NOMO-1 treated with DMSO at 0.1 percent for 48 hours (cell line): Measurements from ENCODE around the gene HSPB8.

Source experiments
- DNase-seq: peaks from one replicate; lab custom pipeline; 2025; ENCODE audit not compliant: unreplicated experiment; lab: John Stamatoyannopoulos, UW

Gene HSPB8, protein sequence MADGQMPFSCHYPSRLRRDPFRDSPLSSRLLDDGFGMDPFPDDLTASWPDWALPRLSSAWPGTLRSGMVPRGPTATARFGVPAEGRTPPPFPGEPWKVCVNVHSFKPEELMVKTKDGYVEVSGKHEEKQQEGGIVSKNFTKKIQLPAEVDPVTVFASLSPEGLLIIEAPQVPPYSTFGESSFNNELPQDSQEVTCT

DNA sequence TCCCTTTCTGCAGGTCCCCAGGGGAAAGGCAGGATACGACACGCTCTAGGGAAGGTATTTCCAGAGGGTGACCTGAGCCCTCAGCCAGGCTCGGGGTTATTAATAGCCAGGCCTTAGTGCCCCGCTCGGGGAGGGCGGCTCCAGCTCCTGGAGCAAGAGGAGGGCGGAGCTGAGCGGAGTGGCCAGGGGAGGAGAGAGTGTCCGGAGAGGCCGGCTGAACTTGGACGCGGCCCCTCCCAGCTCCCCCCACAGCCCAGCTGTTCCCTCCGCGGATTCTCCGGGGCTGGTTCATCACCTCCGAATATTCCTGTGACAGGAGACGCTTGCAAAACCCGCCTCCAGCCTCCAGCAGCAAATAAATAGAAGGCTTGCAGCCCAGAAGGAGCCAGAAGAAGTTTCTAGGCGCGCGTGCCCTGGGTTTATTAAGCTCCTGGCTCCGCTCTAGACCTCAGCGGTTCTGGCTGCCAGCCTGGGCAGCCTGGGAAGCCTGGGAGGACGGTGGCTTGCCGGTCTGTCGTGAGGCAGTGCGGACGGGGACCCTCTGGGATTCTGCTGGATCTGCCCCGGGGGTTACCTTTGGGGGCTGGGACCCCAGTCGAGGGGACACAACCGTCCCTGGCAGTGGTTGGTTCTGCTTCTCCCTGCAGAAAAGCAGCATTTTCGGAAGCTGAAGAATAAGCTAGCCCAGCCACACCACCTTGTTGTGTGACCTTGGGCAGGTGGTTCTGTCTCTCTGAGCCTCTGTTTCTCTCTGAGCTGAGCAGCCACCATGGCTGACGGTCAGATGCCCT, at the start of gene HSPB8:
Gene HSPB8, plus strand, starts transcription at position 388 of the 791 bp plus-strand sequence. Its CDS starts 382 bp downstream, at position 770.
- DNase-seq = no peak

DNA sequence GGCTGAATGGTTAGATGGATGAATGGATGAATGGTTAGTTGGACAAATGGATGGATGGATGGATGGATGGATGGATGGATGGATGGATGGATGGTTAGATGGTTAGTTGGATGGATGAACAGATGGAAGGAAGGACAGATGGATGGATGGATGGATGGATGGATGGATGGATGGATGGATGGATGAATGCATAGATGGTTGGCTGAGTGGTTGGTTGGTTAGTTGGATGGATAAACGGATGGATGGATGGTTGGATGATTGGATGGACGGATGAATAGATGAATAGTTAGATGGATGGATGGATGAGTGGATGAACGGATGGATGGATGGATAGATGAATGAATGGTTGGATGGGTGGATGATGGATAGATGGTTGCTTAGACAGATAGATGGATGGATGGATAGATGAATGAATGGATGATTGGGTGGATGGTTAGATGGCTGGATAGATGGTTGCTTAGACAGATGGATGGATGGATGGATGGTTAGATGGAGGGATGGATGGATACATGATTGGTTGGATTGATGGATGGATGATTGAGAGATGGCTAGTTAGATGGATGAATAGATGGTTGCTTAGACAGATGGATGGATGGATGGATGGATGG, 48.8 kb upstream of the HSPB8 start:
- no peak for DNase-seq

DNA sequence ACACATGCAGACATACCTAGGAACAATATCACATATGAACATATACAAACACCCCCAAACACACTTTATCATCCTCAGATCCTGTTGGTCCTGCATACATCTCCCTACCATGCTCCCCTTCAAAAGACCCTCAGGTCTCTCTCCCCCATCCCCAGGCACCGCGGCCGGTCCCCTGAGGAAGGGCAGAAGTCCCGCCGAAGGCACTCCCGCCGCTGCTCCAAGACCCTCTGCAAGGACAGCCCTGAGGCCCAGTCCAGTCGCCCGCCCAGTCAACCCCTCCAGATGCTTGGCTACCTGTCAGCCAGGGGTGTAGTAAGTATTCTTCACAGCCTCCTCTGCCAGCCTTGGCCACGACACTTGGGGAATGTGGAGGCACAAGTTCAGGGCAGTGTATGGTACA, 48.2 kb upstream of the HSPB8 start:
- DNase-seq = no peak

DNA sequence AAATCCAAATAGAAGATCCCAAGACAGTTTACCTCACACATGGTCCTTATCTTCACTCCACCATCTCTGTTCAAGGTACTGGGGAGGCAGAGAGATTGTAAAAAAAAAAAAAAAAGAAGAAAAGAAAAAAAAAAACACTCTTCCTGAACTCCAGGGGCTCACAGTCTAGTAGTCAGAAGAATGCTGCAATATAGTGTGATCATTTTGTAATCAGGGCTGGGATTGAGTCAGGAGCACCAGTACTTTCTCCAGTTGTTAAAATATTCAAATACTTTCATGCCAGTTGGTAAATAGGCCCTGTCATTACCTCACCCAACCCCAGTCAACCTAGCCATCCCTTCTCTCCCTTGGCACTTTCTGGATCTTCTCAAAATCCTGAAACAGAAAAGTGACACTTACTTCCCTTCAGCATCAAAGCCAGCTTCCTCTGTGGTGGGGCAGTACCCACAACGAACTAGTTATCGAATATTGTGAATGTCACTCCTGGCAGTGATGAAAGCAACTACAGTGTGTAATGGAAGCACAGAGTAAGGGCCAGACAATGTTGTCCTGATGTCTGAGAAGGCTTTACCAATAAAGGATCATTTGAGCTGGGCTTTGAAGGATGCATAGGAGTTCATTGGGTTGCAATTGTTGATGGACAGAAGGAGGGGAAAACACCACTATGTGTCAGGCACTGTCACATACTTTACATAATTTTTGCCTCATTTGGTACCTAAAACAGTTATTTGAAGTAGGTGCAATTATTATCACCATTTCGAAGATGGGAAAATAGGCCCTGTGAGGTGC, 44.3 kb upstream of the HSPB8 start:
- DNase-seq = no peak

DNA sequence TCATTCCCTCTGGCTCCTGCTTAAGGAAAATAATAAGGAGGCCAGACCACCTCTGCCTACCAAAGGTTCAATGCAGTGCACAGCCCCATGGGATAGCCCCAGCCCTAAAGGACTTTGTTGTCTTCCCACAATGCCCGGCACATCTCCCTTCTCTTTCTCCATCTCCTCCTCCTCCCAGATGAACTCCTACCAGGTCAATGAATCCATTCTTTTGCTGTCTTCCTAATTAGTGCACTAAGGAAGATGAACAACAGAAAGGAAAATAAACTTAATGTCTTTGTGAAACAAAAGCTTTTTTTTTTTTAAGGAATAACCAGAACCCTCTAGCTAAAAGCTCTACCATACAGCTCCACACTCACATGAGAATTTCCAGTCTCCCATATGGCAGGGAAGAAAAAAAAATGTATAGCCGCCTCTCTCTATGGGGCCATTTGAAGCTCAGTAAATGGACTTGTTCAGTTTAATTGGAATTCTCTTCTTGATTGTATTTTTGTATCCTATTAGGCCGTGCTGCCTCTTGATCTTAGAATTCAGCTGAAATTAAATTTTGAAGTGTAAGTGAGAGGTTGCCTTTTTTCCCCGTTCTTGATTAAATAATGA, 41.8 kb upstream of the HSPB8 start:
- no peak for DNase-seq

DNA sequence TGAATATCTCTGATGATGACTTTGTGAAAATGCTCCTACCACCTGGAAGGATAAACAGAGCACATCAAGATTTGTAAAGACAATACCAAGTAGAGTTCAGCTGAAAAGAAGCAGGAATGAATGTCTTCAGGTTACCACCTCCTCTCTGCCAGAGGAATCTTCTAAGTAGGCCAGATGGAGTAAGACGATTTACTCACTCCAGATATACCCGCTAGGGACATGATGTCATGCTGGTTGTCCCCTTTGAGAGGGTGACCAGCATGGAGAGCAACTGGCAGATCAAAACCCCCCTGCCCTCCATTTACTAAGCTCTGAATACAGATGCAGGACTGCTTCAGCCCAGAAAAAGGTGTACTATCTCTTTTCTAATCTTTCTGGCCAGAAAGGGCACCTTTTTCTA, 39.3 kb upstream of the HSPB8 start:
- DNase-seq = no peak

DNA sequence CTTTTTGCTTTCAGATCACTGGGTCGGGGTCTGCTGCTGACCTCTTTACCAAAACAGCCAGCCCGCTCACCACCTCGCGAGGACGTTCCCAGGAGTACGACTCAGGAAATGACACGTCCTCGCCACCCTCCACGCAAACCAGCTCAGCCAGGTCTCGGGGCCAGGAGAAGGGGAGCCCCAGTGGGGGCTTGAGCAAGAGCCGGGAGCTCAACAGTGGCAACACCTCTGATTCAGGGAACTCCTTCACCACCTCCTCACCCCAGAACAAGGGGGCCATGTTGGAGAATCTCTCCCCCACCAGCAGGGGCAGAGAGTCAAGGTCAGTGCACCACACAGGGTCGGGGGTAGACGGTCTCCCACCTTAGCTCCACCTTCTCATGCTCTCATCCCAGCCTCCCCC, 33.4 kb upstream of the HSPB8 start:
- DNase-seq = no peak

DNA sequence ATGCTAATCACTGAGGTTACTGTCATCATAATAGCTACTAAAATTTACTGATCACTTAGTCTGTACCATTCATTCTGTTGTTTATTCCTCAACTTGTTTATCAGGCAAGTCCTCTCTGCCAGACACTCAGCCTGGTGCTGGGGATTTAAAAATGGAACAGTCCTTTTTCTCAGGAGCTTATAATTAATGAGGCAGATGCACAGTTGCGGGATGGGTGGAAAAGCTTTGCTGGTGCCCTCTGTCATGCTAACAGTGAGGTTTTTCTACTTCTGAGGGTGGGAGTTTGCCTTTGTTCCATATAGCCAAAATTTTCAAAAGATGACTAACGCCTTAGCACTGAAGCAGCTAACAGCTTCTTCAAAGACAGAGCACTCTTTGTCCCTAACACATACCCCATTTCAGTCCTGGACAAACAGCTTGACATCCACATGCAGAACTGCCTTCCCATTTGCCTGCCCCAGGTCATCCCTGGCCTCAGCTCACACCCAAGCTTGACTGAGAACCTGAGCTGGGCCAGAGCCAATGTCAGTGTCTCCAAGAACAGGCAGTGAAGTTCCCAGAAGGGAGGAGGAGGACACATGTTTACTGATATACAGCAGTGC, 30.8 kb upstream of the HSPB8 start:
- no peak for DNase-seq

DNA sequence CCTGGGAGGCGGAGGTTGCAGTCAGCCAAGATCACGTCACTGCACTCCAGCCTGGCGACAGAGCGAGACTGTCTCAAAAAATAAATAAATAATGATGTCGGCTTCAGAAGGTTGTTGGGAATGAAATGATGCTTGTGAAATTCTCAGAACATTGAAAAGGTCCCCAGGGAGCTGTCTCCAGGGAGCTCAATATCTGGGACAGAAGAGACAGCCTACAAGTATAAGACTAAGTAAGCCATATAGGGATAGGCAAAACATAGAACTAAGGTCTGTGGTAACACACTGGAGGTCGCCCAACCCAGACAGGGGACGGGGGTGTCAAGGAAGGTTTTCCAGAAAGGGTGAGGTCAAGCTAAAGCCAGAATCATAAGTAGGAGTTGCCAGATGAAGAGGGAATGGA, 29.5 kb upstream of the HSPB8 start:
- no peak for DNase-seq

DNA sequence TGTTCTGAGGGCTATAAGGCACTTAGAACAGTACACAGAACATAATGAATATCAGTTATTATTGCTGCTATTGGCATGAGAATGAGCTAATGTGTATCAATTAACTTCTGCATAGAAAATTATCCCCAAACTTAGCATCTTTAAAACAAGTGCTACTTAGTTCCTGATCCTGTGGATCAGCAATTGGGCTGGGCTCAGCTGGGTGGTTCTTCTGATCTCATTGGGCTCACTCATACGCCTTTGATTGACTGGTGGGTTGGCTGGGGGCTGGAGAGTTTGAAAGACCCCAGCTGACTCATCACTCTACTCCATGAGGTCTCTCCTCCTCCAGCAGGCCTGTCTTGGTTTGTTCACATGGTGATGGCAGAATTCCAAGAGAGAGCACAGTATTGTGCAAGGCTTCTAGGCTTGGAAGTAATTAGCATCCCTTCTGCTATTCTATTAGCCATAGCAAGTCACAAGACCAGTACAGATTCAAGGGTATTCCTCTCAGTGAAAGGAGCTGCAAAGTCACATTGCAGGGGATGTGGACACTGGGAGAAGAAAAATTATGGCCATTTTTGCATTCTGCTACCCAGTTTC, 27.2 kb upstream of the HSPB8 start:
- DNase-seq = no peak

DNA sequence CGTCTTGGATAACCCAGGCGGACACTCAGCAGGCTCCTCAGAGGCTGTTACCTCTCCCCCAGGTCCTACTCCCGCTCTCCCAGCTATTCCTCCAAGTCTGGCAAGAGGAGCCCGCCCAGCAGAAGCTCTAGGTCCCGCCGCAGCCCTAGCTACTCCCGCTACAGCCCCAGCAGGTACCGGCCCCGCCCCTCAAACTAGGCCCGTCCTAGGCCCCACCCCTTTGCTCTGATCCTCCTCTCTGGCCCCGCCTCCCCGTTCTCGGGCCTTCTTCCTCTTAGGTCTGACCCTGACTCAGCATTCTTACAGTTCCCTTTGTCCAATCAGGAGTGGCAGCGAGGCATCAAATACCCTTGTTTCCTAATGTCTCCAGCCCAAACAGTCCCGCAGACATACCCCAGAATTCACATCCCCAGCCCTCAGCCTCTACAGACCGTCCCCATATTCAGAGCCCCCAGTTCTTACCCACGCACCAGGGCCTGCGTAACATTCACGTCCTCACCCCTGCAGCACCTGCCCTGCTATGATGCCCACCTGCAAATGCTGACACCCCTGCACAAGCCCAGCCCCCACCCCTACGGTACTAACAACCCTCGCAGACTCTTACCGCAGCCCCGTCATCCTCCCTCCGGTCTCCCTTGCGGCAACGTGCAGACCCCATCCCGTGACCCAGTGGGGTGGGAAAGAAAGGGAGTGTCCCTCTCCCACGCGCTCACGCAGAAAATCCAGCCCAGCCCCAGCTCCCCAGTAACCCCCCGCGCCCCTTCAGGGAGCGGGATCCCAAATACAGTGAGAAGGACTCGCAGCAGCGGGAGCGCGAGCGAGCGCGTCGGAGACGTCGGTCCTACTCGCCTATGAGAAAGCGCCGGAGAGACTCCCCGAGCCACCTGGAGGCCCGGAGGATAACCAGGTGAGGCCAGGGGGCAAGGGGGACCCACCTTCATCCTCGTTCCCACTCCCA, 25.0 kb upstream of the HSPB8 start:
- DNase-seq = peak; percentile 3

DNA sequence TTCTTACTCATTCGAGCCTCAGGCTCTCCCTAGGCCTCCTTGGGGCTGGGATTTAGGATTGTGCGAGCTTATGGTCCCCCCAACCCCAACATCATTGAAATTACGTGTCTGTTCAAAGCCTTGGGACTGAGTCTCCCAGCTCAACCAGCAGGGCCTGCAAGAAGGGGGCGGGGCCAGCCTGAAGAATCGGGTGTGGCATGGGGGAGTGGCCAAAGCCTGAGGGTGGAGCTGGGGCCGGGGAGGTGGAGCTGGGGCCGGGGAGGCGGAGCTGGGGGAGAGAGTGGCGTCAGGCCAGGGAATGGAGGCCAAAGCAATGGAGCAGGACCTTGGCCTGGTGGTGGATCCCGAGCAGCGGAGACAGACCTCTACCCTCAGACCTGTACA, 24.3 kb upstream of the HSPB8 start:
- DNase-seq = no peak

DNA sequence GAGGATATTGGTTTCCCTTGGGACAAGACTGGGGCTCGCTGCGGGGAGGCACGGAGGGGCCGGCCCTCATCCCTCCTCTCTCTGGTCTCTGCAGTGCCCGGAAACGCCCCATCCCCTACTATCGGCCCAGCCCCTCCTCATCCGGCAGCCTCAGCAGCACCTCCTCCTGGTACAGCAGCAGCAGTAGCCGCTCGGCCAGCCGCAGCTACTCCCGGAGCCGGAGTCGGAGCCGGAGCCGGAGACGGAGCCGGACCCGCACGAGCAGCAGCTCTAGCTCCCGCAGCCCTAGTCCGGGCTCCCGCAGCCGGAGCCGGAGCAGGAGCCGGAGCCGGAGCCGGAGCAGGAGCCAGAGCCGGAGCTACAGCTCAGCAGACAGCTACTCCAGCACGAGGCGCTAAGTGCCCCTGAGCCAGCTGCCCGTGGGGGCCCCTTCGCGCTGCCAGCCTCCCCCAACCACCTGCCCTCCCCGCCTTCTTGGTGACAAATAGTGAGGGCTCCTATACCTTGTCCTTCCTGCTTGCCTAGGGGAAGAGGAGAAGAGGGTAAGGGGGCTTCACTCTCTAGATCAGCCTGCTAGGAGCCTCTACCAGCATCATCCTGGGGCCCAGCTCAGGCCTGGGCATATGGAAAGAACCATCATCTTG, 22.2 kb upstream of the HSPB8 start:
- no peak for DNase-seq

DNA sequence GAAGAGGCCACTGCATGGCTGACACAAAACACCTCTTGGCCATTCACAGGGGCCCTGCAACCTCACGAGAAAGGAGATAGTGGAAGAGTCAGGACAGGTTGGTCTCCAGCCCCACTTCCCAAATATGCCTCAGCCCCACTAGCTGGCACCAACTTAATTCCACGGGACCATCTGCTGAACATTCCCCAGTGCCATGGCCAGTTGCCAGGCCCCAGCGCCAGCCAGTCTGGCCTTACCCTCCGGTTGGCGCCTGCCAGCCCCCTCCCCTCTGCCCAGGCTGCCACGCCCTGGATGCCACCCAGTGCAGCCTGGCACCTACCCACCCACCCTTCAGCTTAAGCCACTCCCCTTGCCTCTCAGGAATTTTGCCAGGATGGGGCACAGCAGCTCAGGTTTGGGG, 21.2 kb upstream of the HSPB8 start:
- no peak for DNase-seq

DNA sequence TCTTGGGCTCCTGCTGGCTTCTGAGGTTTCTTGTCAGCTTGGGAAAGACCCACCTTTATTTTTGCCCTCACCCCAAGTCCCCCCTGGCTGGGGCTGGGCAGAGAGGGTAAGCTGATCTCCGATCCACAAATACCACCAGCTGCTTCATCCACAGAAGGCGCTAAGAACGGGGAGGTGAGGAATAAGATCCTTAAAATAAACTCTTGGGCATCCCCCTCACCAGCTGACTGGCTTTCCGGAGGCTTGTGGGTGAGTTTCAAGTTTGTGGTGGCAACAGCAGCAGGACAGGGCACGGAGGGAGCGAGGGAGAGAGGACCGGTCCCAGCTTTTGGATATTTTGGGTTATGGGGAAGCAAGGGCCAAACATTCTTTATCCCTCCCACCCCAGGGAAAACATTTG, 20.8 kb upstream of the HSPB8 start:
- no peak for DNase-seq

DNA sequence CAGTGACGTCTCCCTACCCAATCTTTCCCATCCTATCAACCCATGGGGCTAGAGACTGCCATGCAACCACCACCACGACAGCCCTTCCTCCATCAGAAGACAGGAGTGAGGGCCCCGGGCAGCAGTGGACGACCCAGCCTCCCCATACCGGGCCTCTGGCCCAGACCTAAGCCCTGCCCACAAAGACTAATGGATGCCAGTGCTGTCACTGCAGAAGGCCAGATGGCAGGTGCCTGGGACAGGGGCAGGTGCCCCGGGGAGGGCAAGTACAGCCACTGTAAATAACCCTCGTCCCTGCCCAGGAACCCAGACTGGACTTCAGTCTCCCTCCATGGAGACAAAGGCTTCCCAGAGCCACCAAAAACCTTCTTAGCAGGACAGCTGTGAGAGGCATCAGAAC, 20.3 kb upstream of the HSPB8 start:
- no peak for DNase-seq

DNA sequence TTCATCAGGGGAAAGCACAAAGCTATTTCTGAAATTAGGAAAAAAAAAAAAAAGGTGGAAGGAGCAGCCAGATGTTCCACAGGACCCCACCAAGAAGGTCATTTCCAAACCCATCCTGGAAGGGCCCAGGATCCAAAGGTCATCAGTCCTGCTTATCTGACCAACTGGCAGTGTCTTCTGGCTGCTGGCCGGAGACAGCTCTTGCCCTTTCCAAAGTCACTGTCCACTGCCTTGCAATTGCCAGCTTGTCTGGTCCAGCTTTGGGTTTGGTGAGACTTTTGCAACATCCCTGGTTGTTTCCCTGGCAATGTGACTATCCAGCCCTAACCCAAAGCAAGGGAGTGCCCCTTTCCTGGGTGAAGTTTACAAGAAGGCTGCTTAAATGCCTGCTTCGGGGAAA, 18.9 kb upstream of the HSPB8 start:
- DNase-seq = no peak

DNA sequence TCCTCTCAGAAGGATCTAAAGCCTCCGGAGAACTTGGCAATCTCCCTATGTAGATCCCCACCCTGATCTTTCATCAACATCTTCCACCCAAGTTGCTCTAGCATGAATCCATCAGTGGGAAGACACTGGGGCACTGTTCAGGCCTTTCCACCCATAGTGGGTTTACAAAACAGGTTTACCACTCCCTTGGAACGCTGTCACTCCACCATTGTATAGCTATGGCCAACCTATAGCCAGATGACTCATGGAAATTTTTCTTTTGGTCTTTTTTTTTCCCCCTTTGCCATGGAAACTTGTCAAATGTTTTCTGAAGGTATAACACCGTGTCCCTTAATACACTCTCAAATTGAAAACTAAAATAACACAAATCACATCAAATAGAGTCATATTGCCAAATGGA, 10.8 kb upstream of the HSPB8 start:
- no peak for DNase-seq

DNA sequence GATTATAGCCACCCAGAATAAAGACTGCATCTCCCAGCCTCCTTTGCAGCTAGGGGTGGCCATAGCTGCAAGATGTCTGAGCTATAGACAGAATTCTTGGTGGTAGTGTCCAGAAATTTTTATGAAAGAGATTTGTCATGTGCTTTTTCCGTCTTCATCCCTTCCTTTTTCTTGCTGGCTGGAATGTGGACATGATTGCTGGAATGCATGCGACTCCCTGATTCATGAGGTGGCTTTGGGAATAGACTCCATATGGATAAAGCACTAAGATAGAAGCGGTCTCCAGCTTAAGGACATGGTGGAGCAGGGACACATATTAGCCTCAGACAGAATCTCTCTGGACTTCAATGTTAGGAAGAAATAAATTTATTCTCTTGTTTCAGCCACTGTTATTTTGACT, 10.0 kb upstream of the HSPB8 start:
- no peak for DNase-seq
